GM21786 (cell line): ENCODE results near the gene SLC9C1.
A peak's percentile ranks its signal among the peaks of the same experiment; 100 is the strongest.

Experiments used
- ATAC-seq: cut with Tn5 transposase; IDR thresholded peaks from one replicate; pipeline ENCODE4 v1.9.1; 2021; ENCODE audit not compliant: unreplicated experiment

The SLC9C1 gene

DNA sequence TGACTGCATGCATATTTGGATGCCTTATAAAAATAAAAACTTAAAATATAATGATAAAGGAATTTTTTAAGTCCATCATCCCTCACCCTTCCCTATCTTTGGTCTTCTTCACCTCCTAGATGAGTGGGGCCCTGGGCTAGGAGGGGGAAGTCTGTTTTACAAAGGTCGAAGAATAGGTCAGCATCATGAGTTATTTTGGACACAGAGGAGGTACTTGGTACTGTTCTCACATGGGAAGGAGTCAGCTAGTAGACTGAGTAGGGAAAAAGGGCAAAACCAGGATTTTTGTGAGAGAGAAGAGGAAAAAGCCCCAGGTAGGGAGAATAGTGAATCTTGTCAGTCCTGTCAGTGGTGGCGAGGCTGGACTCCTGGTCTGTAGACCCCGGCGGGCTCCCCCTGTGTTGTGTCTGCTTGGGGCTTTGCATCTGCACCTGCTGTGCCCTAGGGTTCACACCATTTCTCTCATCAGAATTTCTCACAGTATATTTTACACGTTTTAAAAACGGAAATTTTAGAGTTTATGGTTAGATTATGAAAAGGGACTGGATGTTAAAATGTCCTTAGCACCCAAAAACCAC lies 178.1 kb downstream of the SLC9C1 start:
- no peak for ATAC-seq

DNA sequence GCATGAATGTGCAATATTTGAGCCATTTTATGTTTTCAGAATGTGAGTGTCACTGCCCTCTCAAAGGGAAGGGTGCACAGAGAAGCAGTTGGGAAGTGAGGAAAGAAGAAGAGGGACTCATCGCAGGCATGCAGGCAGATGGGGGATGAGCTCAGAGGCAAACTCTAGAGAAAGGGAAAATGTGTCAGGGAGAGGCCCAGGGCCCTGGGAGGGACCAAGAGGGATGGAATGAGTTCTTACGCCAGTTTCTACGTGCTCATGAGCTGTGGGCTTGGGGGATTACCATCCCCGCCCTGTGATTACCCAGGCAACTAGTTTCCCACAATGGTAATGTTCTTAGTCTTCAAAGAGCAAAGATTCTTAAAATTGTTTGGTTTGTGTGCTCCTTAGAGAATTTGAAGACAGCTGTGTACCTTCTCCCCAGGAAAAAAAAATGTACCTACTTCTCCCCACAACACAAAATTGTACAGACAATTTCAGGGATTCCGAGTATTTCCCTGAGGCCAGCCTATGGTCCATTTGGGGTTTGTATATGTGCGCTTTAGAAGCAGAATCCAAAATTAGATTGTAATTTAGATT lies 178.8 kb downstream of the SLC9C1 start:
- peak; percentile 33 for ATAC-seq

DNA sequence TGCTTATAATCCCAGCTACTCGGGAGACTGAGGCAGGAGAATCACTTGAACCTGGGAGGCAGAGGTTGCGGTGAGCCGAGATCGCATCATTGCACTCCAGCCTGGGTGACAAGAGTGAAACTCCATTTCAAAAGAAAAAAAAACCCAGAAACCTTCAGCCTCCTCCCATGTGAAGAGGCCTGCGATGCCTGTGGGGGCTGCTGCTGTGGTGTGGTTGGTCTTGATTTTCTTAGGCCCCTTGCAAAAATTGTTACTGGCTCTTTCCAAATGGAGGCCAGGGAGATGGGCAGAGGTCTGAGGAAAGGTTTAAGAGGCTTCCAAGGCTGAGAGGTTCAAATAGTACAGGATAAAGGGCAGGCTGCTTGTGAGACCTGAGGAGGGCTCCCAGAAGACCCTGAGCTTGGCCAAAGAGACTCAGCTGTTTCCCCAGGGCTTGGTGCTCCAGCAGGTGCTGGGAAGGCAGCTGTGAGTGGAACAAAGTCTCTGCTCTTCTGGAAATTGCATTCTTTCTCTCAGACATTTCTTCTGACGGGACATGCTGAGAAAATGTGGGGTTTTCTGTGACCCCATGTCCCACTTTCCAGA lies 179.3 kb downstream of the SLC9C1 start:
- ATAC-seq: peak; percentile 16

DNA sequence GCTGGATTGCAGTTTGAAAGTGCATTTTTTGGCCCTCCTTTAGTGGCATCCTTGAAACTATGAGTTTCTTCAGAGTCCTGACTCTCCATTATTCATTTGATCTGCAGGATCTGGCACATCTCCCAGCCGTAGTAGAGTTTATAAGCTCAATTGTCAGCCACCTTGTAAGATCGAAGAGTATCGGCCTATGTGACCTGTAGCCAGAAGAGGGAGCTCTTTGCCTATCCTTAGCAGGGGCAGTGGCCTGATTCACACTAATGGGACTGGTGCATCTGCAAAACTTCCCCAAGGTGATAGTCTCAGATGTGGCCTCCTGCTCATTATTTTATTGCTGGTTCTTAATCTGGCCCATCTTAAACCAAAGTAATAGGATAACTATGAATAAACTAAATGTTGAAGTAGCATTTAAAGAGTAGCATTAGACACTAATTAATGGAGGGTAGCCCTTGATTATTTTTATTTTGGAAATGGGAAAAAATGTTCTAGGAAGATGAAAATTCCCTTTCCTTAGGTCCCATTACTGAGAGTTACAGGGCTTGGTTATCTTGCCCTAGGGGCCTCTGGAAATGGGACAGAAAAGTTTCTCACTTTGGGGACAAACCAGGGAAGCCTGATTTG lies 182.1 kb downstream of the SLC9C1 start:
- ATAC-seq: peak; percentile 42

DNA sequence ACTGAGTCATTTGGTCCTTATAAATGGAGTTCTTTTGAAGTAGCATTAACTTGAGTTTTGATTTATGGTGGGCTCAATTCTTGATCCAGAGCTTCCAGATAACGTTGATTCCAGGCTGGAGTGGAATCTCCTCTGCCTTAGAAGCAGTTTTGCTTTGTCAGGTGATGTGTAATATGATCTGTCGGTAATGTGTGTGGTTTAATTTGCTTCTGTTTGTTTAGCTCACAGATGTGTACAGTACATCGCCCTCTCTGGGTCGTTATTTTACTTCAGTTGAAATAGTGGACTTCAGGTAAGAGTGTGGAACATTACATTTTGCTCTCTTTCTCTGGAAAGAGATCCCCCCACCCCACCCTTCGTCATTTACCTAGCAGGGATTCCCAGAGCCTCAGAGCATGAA lies 184.7 kb downstream of the SLC9C1 start:
- no peak for ATAC-seq

DNA sequence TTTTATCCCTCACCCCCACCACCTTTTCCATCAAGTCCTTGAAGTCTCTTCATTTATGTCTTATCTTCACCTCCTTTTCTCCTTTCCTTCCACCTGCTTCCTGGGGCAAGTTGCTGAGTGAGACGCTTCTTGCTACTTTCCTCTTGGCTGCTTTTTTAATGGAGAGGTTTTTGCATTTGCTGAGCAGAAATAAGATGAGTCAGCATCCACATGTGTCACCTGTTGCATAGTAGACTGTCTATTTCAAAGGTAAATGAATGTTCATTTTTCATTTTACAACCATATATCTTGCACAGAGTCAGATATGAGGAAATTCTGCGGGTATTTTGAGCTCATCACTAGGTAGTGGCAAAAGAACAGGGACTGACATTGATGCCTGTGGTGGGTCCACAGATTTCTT lies 189.2 kb downstream of the SLC9C1 start:
- no peak for ATAC-seq

DNA sequence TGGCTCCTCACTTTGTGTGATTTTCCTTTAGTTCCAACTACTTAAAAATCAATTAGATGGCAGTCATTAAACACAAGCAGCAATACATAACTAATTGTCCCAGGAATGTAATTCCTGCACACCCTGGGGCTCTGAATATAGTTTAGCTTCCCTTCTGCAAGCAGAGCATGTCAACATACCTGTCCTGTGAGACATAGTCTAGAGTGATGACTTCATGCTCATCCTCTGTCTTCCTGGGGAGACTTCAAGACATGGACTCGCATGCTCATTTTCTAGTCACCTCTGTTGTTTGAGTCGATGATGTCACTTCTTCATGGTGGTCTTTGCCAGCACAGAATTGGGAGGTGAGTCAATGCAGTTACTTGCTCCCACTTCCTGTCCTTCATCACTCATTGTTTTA lies 192.1 kb downstream of the SLC9C1 start:
- no peak for ATAC-seq

DNA sequence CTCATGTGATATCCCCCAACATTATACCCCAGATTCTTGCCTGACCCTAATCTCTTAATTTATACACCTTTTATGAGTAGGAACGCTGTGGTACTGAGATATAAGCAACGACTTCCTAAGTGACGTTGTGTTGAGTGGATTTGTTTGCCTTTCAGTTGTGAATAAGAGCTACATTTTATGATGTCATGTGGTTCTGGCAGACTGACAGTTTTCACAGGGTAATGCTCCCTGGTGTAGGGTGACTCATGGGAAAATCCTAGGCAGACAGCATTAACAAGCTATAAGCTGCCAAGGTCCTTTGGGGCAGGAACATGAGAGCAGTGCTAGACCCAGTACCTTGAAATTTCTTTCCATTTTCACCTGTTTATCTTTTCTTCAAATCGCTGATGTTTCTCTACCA lies 196.6 kb downstream of the SLC9C1 start:
- ATAC-seq: peak; percentile 76

DNA sequence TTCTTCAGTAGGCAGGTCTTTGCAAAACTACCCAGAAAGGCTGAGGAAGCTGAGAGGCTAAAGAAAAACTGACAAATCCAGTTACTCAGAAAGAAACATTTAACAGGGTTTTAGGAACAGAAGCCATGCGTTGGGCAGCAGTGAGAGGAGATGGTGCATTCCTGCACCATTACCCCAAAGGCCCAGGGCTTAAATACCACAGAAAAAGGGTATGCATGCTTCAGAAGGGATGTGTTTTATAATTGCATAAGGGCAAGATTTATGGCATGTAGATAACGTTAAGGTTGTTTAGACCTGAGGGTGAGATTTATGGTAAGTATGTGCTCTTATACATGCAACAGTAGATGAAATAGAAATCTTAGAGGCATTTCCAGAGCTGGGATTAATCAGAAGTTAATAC lies 197.8 kb downstream of the SLC9C1 start:
- no peak for ATAC-seq

DNA sequence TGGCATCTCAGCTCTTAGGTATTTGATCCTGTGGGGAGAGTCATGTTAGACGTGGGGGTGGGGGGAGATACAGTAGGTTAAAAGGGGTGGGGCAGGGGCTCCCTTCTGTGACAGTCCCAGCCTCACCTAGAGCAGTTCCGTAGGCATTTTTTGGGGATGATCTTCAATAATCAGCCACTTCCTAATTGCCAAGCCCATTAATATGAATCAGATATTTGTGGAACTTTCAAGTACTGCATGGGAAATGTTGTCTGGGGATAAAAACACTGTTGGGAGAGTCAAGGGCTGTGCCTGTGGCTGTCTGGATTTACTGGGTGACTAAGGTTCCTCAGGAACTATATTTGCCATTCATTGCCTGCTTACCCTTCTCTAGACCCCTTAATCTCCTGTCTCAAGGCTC lies 198.3 kb downstream of the SLC9C1 start:
- ATAC-seq: no peak

DNA sequence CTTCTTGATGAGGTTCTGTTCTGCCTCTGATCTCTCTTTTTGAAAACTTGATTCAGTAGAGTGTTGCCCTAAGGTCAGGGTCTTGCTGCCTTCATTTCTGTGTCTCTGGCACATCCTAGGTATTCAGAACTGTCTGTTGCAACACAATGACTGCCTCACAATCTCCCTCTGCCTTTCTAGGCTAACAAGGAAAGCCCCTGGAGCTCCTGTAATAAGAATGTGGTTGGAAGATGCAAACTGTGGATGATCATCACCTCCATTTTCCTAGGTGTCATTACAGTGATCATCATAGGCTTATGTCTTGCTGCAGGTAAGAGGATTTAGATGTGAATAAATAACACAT lies 200.9 kb downstream of the SLC9C1 start:
- no peak for ATAC-seq

DNA sequence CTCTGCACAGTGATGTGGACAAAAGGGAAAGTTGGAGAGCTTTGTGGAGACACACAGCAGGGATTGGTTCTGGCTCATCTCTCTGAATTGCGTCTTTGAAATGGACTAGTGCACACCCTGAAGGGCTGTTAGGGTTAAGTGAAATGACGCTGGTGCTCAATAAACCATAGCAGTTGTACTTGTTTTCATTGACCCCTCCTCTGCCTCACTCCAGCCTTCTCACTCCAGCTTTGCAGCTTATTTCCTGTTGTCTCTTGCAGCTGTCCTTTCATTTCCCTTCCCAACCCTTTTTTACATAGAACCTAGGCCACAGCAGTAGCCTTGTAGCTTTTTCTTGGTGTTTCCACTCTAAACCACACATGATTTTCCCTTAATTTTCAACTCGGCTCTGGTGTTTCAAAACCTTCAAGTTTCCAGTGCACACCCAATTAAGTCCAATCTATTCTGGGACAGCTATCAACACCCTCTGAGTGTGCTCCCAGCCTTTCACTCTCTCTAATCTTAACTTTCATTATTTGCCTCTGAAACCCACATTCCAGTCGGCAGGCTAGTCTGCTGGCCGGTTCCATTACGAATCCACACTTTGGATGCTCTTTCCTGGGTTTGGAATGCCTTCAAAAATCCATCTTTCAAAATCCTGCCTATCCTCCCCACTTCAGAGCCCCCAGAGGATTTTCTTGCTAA lies 201.4 kb downstream of the SLC9C1 start:
- ATAC-seq: no peak

DNA sequence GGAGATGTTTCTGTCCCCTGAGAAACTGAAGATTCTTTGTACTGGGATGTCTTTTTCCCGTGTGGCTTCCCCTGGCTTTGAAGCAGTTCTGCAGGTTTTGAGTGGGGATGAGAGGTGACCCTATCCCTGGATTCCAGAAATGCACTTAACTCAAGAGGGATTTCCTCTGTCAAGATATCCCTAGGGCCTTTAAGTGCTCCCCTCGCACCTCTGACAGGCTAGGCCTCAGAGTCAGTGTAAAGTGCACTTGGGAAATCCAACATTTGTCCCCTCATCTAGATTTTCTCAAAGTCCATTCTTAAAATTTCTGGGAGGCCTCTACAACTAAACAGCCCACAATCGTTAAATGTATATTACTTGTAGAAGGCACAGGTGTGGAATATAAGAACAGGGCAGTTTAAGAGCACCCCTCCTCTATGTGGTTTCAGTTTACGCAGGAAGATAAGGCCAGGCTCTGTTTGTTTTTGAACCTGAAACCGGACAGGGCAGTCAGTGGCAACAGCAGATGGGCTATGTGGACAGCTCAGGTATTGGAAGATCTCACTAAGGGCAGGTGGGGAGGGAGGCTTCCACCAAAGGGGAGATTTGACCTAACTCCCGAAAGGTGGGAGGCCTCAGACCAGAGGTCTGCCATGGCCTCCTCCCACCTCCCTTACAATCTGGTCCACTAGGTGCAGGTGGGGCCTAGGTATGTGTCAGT lies 203.0 kb downstream of the SLC9C1 start:
- no peak for ATAC-seq
